Neuronal stem cell (in vitro differentiated cells): Measurements from ENCODE around the gene SEPTIN12.
A peak's percentile ranks its signal among the peaks of the same experiment; 100 is the strongest.

Source experiments
- DNase-seq: peaks from one replicate; pipeline ENCODE4 v3.0.0-alpha.2; 2013; ENCODE audit warnings: low spot score
- H2AFZ ChIP-seq: one replicate; pipeline ENCODE4 v1.6.1; 2013; ENCODE audit warnings: mild to moderate bottlenecking, low read length, inconsistent platforms
- H2AK5ac ChIP-seq: 2 replicates; pipeline ENCODE4 v1.6.1; 2013; ENCODE audit warnings: low read depth, mild to moderate bottlenecking, inconsistent platforms, low read length, moderate library complexity, mixed read lengths
- H2BK120ac ChIP-seq: 2 replicates; pipeline ENCODE4 v1.6.1; 2013; ENCODE audit warnings: low read depth, mild to moderate bottlenecking, inconsistent platforms, low read length, moderate library complexity, mixed read lengths
- H2BK12ac ChIP-seq: one replicate; pipeline ENCODE4 v1.6.1; 2013; ENCODE audit warnings: low read length, inconsistent platforms
- H2BK15ac ChIP-seq: 2 replicates; pipeline ENCODE4 v1.6.1; 2013; ENCODE audit warnings: mild to moderate bottlenecking, low read length, inconsistent platforms, mixed read lengths
- H2BK5ac ChIP-seq: one replicate; pipeline ENCODE4 v1.6.1; 2013; ENCODE audit warnings: inconsistent platforms, mild to moderate bottlenecking, low read length, moderate library complexity
- H3K14ac ChIP-seq: one replicate; pipeline ENCODE4 v1.6.1; 2013; ENCODE audit warnings: low read length, inconsistent platforms
- H3K18ac ChIP-seq: 2 replicates; pipeline ENCODE4 v1.6.1; 2013; ENCODE audit warnings: low read length, inconsistent platforms
- H3K23ac ChIP-seq: 2 replicates; pipeline ENCODE4 v1.6.1; 2013; ENCODE audit warnings: low read depth, mild to moderate bottlenecking, mixed read lengths, low read length, inconsistent platforms; ENCODE audit not compliant: poor library complexity
- H3K27ac ChIP-seq: replicated peaks from 3 replicates; pipeline ENCODE4 v1.5.1; 2013; ENCODE audit warnings: low read length, inconsistent platforms
- H3K27me3 ChIP-seq, 3 experiments: 2 replicates each; pipeline ENCODE4 v1.6.1; 2013; ENCODE audit warnings: low read length in 3 of 3, mild to moderate bottlenecking in 2 of 3, inconsistent platforms in 1 of 3, low read depth in 1 of 3, mixed read lengths in 1 of 3, moderate library complexity in 1 of 3; ENCODE audit not compliant: control insufficient read depth in 3 of 3, insufficient read depth in 3 of 3
- H3K36me3 ChIP-seq, 2 donors: replicated peaks in 1 of 2; 2 replicates each; pipeline ENCODE4 v1.6.1; 2013; ENCODE audit warnings: low read length in 2 of 2; ENCODE audit not compliant: control insufficient read depth in 2 of 2, insufficient read depth in 2 of 2
- H3K4ac ChIP-seq: 2 replicates; pipeline ENCODE4 v1.6.1; 2013; ENCODE audit warnings: inconsistent platforms, mild to moderate bottlenecking, low read length, moderate library complexity
- H3K4me1 ChIP-seq, 2 donors: 1 replicate in 1 of 2; 2 replicates in 1 of 2; pipeline ENCODE4 v1.6.1; 2013; ENCODE audit warnings: low read length in 2 of 2, low read depth in 1 of 2; ENCODE audit not compliant: control insufficient read depth in 2 of 2, insufficient read depth in 1 of 2
- H3K4me2 ChIP-seq: one replicate; pipeline ENCODE4 v1.6.1; 2013; ENCODE audit warnings: mild to moderate bottlenecking, low read length, inconsistent platforms; ENCODE audit not compliant: insufficient read depth, poor library complexity, severe bottlenecking
- H3K4me3 ChIP-seq, 2 donors: 2 replicates each; pipeline ENCODE4 v1.5.1; 2013; ENCODE audit warnings: low read length in 2 of 2, mild to moderate bottlenecking in 2 of 2, inconsistent platforms in 1 of 2, moderate library complexity in 1 of 2
- H3K79me1 ChIP-seq: one replicate; pipeline ENCODE4 v1.6.1; 2013; ENCODE audit warnings: low read depth, mild to moderate bottlenecking, inconsistent platforms, low read length, moderate library complexity
- H3K9ac ChIP-seq: one replicate; pipeline ENCODE4 v1.6.1; 2013; ENCODE audit warnings: mild to moderate bottlenecking, low read depth, low read length, inconsistent platforms; ENCODE audit not compliant: poor library complexity
- H3K9me3 ChIP-seq, 2 donors: replicated peaks in 1 of 2; 2 replicates each; pipeline versions ENCODE3 to v1.6.1; 2013; ENCODE audit warnings: low read length in 2 of 2, mild to moderate bottlenecking in 2 of 2, inconsistent platforms in 1 of 2, low read depth in 1 of 2, mixed read lengths in 1 of 2, moderate library complexity in 1 of 2; ENCODE audit not compliant: control insufficient read depth in 2 of 2, insufficient read depth in 1 of 2
- H4K8ac ChIP-seq: one replicate; pipeline ENCODE4 v1.6.1; 2013; ENCODE audit warnings: low read depth, mild to moderate bottlenecking, inconsistent platforms, low read length, moderate library complexity
- H4K91ac ChIP-seq: one replicate; pipeline ENCODE4 v1.6.1; 2013; ENCODE audit warnings: low read length, low read depth, mild to moderate bottlenecking, inconsistent platforms; ENCODE audit not compliant: poor library complexity
- WGBS, 2 donors: extraction: QIAGEN DNeasy Blood & Tissue Kit; methylation state at CpG; one replicate each; pipeline ENCODE4 v1.1.7; 2013; ENCODE audit warnings: missing lambda C conversion rate in 2 of 2, mixed read lengths in 1 of 2; ENCODE audit not compliant: insufficient read length in 2 of 2, insufficient replicate concordance in 1 of 2; ENCODE audit errors: extremely low coverage in 2 of 2; 5-methylcytosine and 5-hydroxymethylcytosine counted together

Gene SEPTIN12

DNA sequence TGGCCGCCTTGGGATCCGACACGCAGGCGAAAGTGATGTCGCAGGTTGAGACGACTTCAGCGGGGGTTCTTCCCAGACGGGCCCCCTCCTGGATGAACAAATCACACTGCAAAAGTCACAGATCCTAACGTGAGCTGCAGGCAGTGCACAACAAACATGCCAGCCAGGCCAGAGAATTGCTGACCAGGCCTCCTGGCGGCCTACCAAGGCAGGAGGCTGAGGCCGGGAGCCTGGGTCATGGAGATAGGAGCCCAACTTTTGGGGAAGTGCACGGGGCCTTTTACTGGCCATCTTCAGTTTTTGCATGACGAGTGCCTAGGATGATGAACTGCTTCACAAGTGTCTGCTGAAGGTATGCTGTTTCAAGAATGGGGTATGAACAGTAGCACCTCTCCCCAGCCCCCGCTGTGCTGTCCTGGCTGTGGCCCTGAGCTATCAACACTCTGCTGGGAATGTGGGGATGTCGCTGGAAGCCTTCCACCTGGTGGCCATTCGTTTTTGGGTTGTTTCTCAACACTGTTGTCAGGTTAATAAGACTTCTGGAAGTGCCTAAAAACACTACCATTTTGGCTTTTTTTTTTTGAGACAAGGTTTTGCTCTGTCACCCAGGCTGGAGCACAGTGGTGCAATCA, 26.5 kb upstream of the SEPTIN12 start:
- H2BK5ac ChIP-seq, result no peak overlapping the region
- no peak overlapping the region for H3K18ac ChIP-seq
- H3K4me2 ChIP-seq, result no peak overlapping the region
- H3K4me1 ChIP-seq, result no peaks in the 10 kb centered on the region
- WGBS, 2 donors, result no CpG with 5 or more reads among the region's 16 CpGs
- peaks cover 2% of the 10 kb centered on the region for H3K79me1 ChIP-seq
- H3K9me3 ChIP-seq, result peaks cover 0 to 2% of the 10 kb centered on the region in 2 donors
- H3K14ac ChIP-seq, result no peak overlapping the region
- no peak overlapping the region for H3K4ac ChIP-seq
- no peak overlapping the region for H3K27ac ChIP-seq
- no peak overlapping the region for H3K23ac ChIP-seq
- no peak overlapping the region for H2AK5ac ChIP-seq
- DNase-seq, result no peak
- no peak overlapping the region for H2AFZ ChIP-seq
- H2BK120ac ChIP-seq, result no peak overlapping the region
- H4K8ac ChIP-seq, result no peak overlapping the region
- no peak overlapping the region for H3K9ac ChIP-seq
- H2BK12ac ChIP-seq, result no peak overlapping the region
- peaks cover 49 to 83% of the 10 kb centered on the region in 2 donors for H3K36me3 ChIP-seq
- H3K4me3 ChIP-seq, result peak overlapping the region in 1 of 2 donors; percentile 50
- H2BK15ac ChIP-seq, result no peak overlapping the region
- no peak overlapping the region for H4K91ac ChIP-seq
- H3K27me3 ChIP-seq, result no peaks in the 10 kb centered on the region

DNA sequence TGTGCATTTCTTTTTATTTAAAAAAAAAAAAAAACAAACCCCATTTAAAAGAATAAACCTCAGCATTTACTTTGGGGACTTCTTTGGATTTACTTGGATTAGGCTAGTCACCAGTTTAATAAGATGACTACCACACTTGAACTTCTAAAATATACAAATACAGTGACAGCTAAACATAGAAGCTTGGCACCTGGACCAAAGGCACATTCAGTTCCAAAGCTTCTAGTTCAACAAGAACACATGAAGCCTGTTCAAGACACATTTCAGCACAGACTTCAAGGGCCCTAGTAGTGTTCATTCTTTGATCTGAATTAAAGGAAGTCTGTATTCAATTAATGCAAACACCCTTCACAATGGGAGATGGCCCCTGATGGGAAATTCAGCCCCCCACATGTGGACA, 25.9 kb upstream of the SEPTIN12 start:
- H4K8ac ChIP-seq, result no peak overlapping the region
- H3K27ac ChIP-seq, result no peak overlapping the region
- no peak overlapping the region for H2BK5ac ChIP-seq
- no peak overlapping the region for H2BK15ac ChIP-seq
- H3K9me3 ChIP-seq, result peaks cover 0 to 2% of the 10 kb centered on the region in 2 donors
- H3K79me1 ChIP-seq, result peaks cover 2% of the 10 kb centered on the region
- H2BK120ac ChIP-seq, result no peak overlapping the region
- no peaks in the 10 kb centered on the region for H3K4me1 ChIP-seq
- H4K91ac ChIP-seq, result no peak overlapping the region
- H3K27me3 ChIP-seq, result no peaks in the 10 kb centered on the region
- no peak overlapping the region for H2AFZ ChIP-seq
- peaks cover 44 to 82% of the 10 kb centered on the region in 2 donors for H3K36me3 ChIP-seq
- no peak overlapping the region for H3K9ac ChIP-seq
- no peak overlapping the region for H3K14ac ChIP-seq
- no peak overlapping the region for H3K23ac ChIP-seq
- H2AK5ac ChIP-seq, result no peak overlapping the region
- H3K4ac ChIP-seq, result no peak overlapping the region
- no peak overlapping the region for H2BK12ac ChIP-seq
- no peak overlapping the region for H3K18ac ChIP-seq
- H3K4me3 ChIP-seq, result no peak overlapping the region
- no peak overlapping the region for H3K4me2 ChIP-seq
- no peak for DNase-seq

DNA sequence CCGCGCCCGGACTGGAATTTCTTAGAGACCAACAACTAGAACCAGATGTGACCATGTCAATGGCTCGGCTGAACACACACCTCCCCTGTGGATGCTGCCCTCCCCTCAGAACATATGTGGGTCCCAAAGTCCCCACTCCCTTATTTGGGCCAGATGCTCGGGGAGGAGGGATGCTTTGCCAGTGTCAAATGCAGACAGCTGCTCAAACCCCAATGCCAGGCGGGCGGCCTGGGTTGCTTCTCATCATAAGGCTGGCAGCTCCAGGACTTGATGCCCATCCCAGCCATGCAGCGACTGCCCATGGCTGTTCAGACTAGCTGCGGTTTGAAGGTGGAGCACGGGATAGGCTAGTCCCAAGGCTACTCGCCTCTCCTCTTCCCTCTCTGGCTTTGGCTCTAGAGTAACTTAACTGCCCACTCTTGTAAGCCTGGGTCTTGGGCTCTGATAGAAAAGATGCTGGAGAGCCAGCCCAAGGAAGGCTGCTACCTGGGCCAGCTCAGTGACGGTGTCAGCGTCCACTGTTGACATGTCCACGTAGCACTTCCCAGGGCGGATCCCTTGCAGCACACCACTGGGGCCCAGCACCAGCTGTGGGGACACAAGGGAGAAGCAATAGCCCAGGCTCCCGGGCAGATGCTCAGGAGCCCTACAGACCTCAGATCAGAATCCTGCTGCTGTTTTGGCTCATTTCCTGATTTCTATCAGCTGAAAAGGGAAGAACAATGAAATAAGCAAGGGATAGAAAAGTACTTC, 25.3 kb upstream of the SEPTIN12 start:
- H2AK5ac ChIP-seq, result no peak overlapping the region
- H3K14ac ChIP-seq, result no peak overlapping the region
- no peaks in the 10 kb centered on the region for H3K27me3 ChIP-seq
- DNase-seq, result no peak
- H3K4me3 ChIP-seq, result no peak overlapping the region
- H4K91ac ChIP-seq, result no peak overlapping the region
- no peak overlapping the region for H2BK15ac ChIP-seq
- H3K4me1 ChIP-seq, result no peaks in the 10 kb centered on the region
- peaks cover 40 to 82% of the 10 kb centered on the region in 2 donors for H3K36me3 ChIP-seq
- H3K18ac ChIP-seq, result no peak overlapping the region
- H2AFZ ChIP-seq, result no peak overlapping the region
- H2BK120ac ChIP-seq, result no peak overlapping the region
- no peak overlapping the region for H3K9ac ChIP-seq
- WGBS, 2 donors, result no CpG with 5 or more reads among the region's 16 CpGs
- H3K9me3 ChIP-seq, result peaks cover 0 to 2% of the 10 kb centered on the region in 2 donors
- H2BK5ac ChIP-seq, result no peak overlapping the region
- no peak overlapping the region for H2BK12ac ChIP-seq
- no peak overlapping the region for H3K27ac ChIP-seq
- peaks cover 2% of the 10 kb centered on the region for H3K79me1 ChIP-seq
- H3K4me2 ChIP-seq, result no peak overlapping the region
- no peak overlapping the region for H3K23ac ChIP-seq
- H3K4ac ChIP-seq, result no peak overlapping the region
- H4K8ac ChIP-seq, result no peak overlapping the region

DNA sequence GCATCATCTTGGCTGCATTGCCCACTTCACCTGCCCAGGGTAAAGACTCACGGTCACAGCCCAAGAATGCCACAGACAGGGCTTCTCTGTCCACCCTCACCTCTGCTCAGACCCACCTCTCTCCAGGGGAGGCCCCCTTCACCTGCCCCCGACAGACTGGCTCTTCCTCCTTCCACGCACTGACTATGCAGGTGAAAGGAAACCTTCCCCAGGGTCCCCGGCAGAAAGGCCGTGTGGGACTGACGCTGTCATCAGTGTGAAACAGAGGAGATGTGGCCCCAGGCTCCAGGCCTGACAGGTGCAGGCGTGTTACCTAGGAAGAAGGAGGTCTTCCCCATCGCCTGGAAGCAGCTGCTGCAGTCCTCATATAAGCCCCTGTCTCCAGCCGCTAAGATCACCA, 23.6 kb upstream of the SEPTIN12 start:
- H3K27ac ChIP-seq, result no peak overlapping the region
- H4K8ac ChIP-seq, result no peak overlapping the region
- no peaks in the 10 kb centered on the region for H3K79me1 ChIP-seq
- H3K9me3 ChIP-seq, result peaks cover 0 to 2% of the 10 kb centered on the region in 2 donors
- no peaks in the 10 kb centered on the region for H3K27me3 ChIP-seq
- H3K14ac ChIP-seq, result no peak overlapping the region
- H3K9ac ChIP-seq, result no peak overlapping the region
- H3K4me2 ChIP-seq, result no peak overlapping the region
- H3K4me1 ChIP-seq, result no peaks in the 10 kb centered on the region
- H3K23ac ChIP-seq, result no peak overlapping the region
- H2BK5ac ChIP-seq, result no peak overlapping the region
- H3K36me3 ChIP-seq, result peaks cover 39 to 84% of the 10 kb centered on the region in 2 donors
- H3K4ac ChIP-seq, result no peak overlapping the region
- no peak overlapping the region for H2BK15ac ChIP-seq
- no peak overlapping the region for H3K18ac ChIP-seq
- no CpG with 5 or more reads among the region's 9 CpGs for WGBS, 2 donors
- no peak overlapping the region for H3K4me3 ChIP-seq
- no peak overlapping the region for H4K91ac ChIP-seq
- H2BK120ac ChIP-seq, result no peak overlapping the region
- no peak overlapping the region for H2BK12ac ChIP-seq
- DNase-seq, result no peak
- no peak overlapping the region for H2AFZ ChIP-seq
- H2AK5ac ChIP-seq, result no peak overlapping the region
